Liver (tissue), 9 donors: ENCODE data around the gene ITPKB. TPM values are rescaled to one million over a fixed set of nuclear protein-coding genes. Genes with fewer than 3 reads are reported as not detected.

Experiments
- DNase-seq: peaks from one replicate; pipeline ENCODE4 v3.0.0-alpha.2; 2017; ENCODE audit warnings: low spot score
- H3K27ac ChIP-seq, 2 donors: one replicate each; pipeline ENCODE4 v1.7.0; 2013; ENCODE audit warnings: inconsistent platforms in 2 of 2, low read length in 2 of 2, control low read depth in 1 of 2, low read depth in 1 of 2, mild to moderate bottlenecking in 1 of 2
- H3K27me3 ChIP-seq, 4 donors: one replicate each; pipeline versions ENCODE4 v1.6.1 to v1.7.0; 2013; ENCODE audit warnings: low read length in 3 of 4, inconsistent platforms in 1 of 4, mild to moderate bottlenecking in 1 of 4, moderate library complexity in 1 of 4; ENCODE audit not compliant: control insufficient read depth in 4 of 4, insufficient read depth in 4 of 4
- H3K36me3 ChIP-seq, 4 donors: one replicate each; pipeline versions ENCODE4 v1.6.1 to v1.7.0; 2013; ENCODE audit warnings: low read length in 3 of 4, mild to moderate bottlenecking in 3 of 4, low read depth in 1 of 4, moderate library complexity in 1 of 4; ENCODE audit not compliant: control insufficient read depth in 4 of 4, insufficient read depth in 3 of 4
- H3K4me1 ChIP-seq, 4 donors: one replicate each; pipeline versions ENCODE4 v1.6.1 to v1.7.0; 2013; ENCODE audit warnings: low read length in 3 of 4, mild to moderate bottlenecking in 3 of 4, moderate library complexity in 1 of 4; ENCODE audit not compliant: control insufficient read depth in 4 of 4, insufficient read depth in 4 of 4
- H3K4me3 ChIP-seq, 3 donors: one replicate each; pipeline versions ENCODE4 v1.6.1 to v1.7.0; 2013; ENCODE audit warnings: low read length in 3 of 3, control low read depth in 1 of 3, low read depth in 1 of 3, mild to moderate bottlenecking in 1 of 3
- H3K9ac ChIP-seq, 2 donors: one replicate each; pipeline ENCODE4 v1.7.0; 2013; ENCODE audit warnings: low read length in 2 of 2, mild to moderate bottlenecking in 2 of 2, moderate library complexity in 2 of 2, control low read depth in 1 of 2, low read depth in 1 of 2
- H3K9me3 ChIP-seq, 4 donors: one replicate each; pipeline versions ENCODE4 v1.6.1 to v1.7.0; 2013; ENCODE audit warnings: low read length in 3 of 4; ENCODE audit not compliant: control insufficient read depth in 4 of 4
- ATF3 ChIP-seq: IDR thresholded peaks from 2 replicates; pipeline ENCODE4 v1.6.1; 2016; ENCODE audit warnings: antibody characterized with exemption
- CTCF ChIP-seq: fragments of 150-350 bp; IDR thresholded peaks from 2 replicates; pipeline ENCODE4 v1.5.1; 2017; ENCODE audit warnings: improper control_type of control experiment, low read depth, low read length; ENCODE audit not compliant: missing input control
- EGR1 ChIP-seq, 2 donors: IDR thresholded peaks; 2 replicates each; pipeline ENCODE4 v1.6.1; 2016 to 2018; ENCODE audit warnings: antibody characterized with exemption in 2 of 2, low read depth in 2 of 2
- GABPA ChIP-seq, 2 donors: IDR thresholded peaks in 1 of 2; conservative IDR thresholded peaks in 1 of 2; 2 replicates each; pipeline ENCODE4 v1.6.1; 2016; ENCODE audit warnings: antibody characterized with exemption in 2 of 2, mild to moderate bottlenecking in 1 of 2, moderate library complexity in 1 of 2
- HNF4A ChIP-seq, 2 donors: conservative IDR thresholded peaks; 2 replicates each; pipeline ENCODE4 v1.6.1; 2016; ENCODE audit warnings: antibody characterized with exemption in 2 of 2, mild to moderate bottlenecking in 2 of 2
- HNF4G ChIP-seq: IDR thresholded peaks from 2 replicates; pipeline ENCODE4 v1.6.1; 2016; ENCODE audit warnings: antibody characterized with exemption
- JUND ChIP-seq, 2 donors: IDR thresholded peaks; 2 replicates each; pipeline ENCODE4 v1.6.1; 2016; ENCODE audit warnings: antibody characterized with exemption in 2 of 2
- MAX ChIP-seq: IDR thresholded peaks from 2 replicates; pipeline ENCODE4 v1.6.1; 2016; ENCODE audit warnings: antibody characterized with exemption
- NR2F2 ChIP-seq: IDR thresholded peaks from 2 replicates; pipeline ENCODE4 v1.6.1; 2016; ENCODE audit warnings: antibody characterized with exemption
- REST ChIP-seq: IDR thresholded peaks from 2 replicates; pipeline ENCODE4 v1.6.1; 2016; ENCODE audit warnings: antibody characterized with exemption, mild to moderate bottlenecking
- RXRA ChIP-seq, 2 donors: IDR thresholded peaks; 2 replicates each; pipeline ENCODE4 v1.6.1; 2017 to 2018; ENCODE audit warnings: antibody characterized with exemption in 2 of 2, mild to moderate bottlenecking in 1 of 2
- SP1 ChIP-seq: IDR thresholded peaks from 2 replicates; pipeline ENCODE4 v1.6.1; 2018; ENCODE audit warnings: antibody characterized with exemption, mild to moderate bottlenecking
- TAF1 ChIP-seq: conservative IDR thresholded peaks from 2 replicates; pipeline ENCODE4 v1.6.1; 2016; ENCODE audit warnings: antibody characterized with exemption, mild to moderate bottlenecking
- YY1 ChIP-seq: IDR thresholded peaks from 2 replicates; pipeline ENCODE4 v1.6.1; 2016; ENCODE audit warnings: antibody characterized with exemption, mild to moderate bottlenecking
- ZBTB33 ChIP-seq: IDR thresholded peaks from 2 replicates; pipeline ENCODE4 v1.6.1; 2016; ENCODE audit warnings: antibody characterized with exemption
- WGBS: extraction: QIAGEN DNeasy Blood & Tissue Kit; methylation state at CpG from one replicate; pipeline ENCODE4 v1.1.7; 2013; 5-methylcytosine and 5-hydroxymethylcytosine counted together
- polyA plus RNA-seq, 2 donors: library from polyadenylated mRNA; stranded (reverse) in 1 of 2; unstranded in 1 of 2; fragments of 200-250 nt in 1 of 2; fragments of >200 nt in 1 of 2; fragmentation: Nextera tagmentation in 1 of 2; extraction: Ambion mirVana in 1 of 2; gene quantifications; one replicate each; pipeline versions ENCODE4 v1.2.1 to v1.2.3, GENCODE V29; 2013 to 2015
- total RNA-seq, 2 donors: library from RNA; depleted of rRNA; stranded (reverse); fragments of >200 nt; gene quantifications; one replicate each; pipeline ENCODE4 v1.2.3, GENCODE V29; 2014
- donor health status: healthy.
- donor health status: healthy.
- donor health status: healthy.
- donor health status: healthy.
- donor health status: healthy.

ITPKB gene
- total and polyA plus RNA-seq, 4 donors = 0.61 to 5.8 (median 3.7) TPM

- no peak for DNase-seq
- Histone ChIP-seq H3K36me3 (no peaks in the 10 kb centered on the region), H3K9me3 (no peaks in the 10 kb centered on the region), H3K9ac (no peak overlapping the region), H3K27me3 (no peaks in the 10 kb centered on the region), H3K4me1 (peaks cover 0 to 12% (median 10%) of the 10 kb centered on the region in 4 donors), H3K4me3 (no peak overlapping the region), H3K27ac (no peak overlapping the region)
- WGBS = 94% methylated on average over 9 of the region's 9 CpGs
- TF ChIP-seq EGR1 (IDR thresholded peaks at IDR 0.05; ENCODE audit: low read depth in 2 of 2) = no peak
- no peak for TF ChIP-seq REST
- TF ChIP-seq YY1 = no peak
- no peak for TF ChIP-seq SP1
- no peak for TF ChIP-seq HNF4A (conservative IDR thresholded peaks at IDR 0.05)
- TF ChIP-seq HNF4G = no peak
- TF ChIP-seq CTCF = no peak
- no peak for TF ChIP-seq TAF1
- TF ChIP-seq JUND (IDR thresholded peaks at IDR 0.05) = no peak
- no peak for TF ChIP-seq MAX
- no peak for TF ChIP-seq NR2F2
- no peak for TF ChIP-seq GABPA (IDR thresholded peaks at IDR 0.05 in 1 of 2, conservative IDR thresholded peaks at IDR 0.05 in 1 of 2)
- no peak for TF ChIP-seq ATF3
- no peak for TF ChIP-seq RXRA (IDR thresholded peaks at IDR 0.05)
Measured at GRCh38 chr1:226605318-226605950, 133.6 kb downstream of the ITPKB start.

GRCh38 chr1:226604560-226605317, 134.3 kb downstream of the ITPKB start:
- Histone ChIP-seq H3K9ac (no peak overlapping the region), H3K27me3 (no peaks in the 10 kb centered on the region), H3K4me3 (no peak overlapping the region), H3K36me3 (no peaks in the 10 kb centered on the region), H3K27ac (no peak overlapping the region), H3K9me3 (no peaks in the 10 kb centered on the region), H3K4me1 (peaks cover 0 to 12% (median 10%) of the 10 kb centered on the region in 4 donors)
- DNase-seq = no peak
- no peak for TF ChIP-seq JUND (IDR thresholded peaks at IDR 0.05)
- TF ChIP-seq ZBTB33 = no peak
- TF ChIP-seq SP1 = no peak
- TF ChIP-seq NR2F2 = no peak
- no peak for TF ChIP-seq TAF1
- no peak for TF ChIP-seq ATF3
- no peak for TF ChIP-seq GABPA (IDR thresholded peaks at IDR 0.05 in 1 of 2, conservative IDR thresholded peaks at IDR 0.05 in 1 of 2)
- no peak for TF ChIP-seq YY1
- no peak for TF ChIP-seq CTCF
- 95% methylated on average over 9 of the region's 9 CpGs for WGBS
